HepG2 (cell line): ENCODE results near the gene PTPRC. TPM values are rescaled to one million over a fixed set of nuclear protein-coding genes. Genes with fewer than 3 reads are reported as not detected.
A peak's percentile ranks its signal among the peaks of the same experiment; 100 is the strongest.

Source experiments
- ATAC-seq: fragments of 200-7000 bp; cut with Tn5 transposase; 3 replicates; pipeline ENCODE4 v1.9.1; 2020; ENCODE audit warnings: mild to moderate bottlenecking, moderate library complexity
- BruUV-seq: library from RNA; stranded (reverse); fragments of 400-500 nt; replicated peaks from 2 replicates; lab custom pipeline; 2021; lab: Mats Ljungman, UMichigan
- CTCF ChIA-PET: fragments of 300-600 bp; formaldehyde crosslinking; extraction: SDS; loops from one replicate; lab custom pipeline; 2021; ENCODE audit warnings: low total read pairs, inconsistent platforms, low intra/inter-chr PET ratio; lab: Yijun Ruan, JAX
- POLR2A ChIA-PET: fragments of 350-600 bp; sonication (Branson Sonifier 250); formaldehyde crosslinking; loops from one replicate; lab custom pipeline; 2020; ENCODE audit warnings: antibody characterized with exemption, inconsistent platforms; lab: Yijun Ruan, JAX
- DNase-seq: peaks from one replicate; pipeline ENCODE4 v3.0.0-alpha.2; 2015; ENCODE audit warnings: low spot score
- FAIRE-seq: peaks from 3 replicates; lab custom pipeline; 2011; peaks lifted over from hg19 to GRCh38; lab: Jason Lieb, UNC
- H2AFZ ChIP-seq: one replicate; pipeline ENCODE4 v1.6.1; 2011; ENCODE audit warnings: low read length, inconsistent platforms
- H3K27ac ChIP-seq: fragments of 300-600 bp; 3 replicates; pipeline ENCODE4 v1.8.0; 2011; ENCODE audit warnings: mixed run types, mild to moderate bottlenecking, mixed read lengths, low read length, inconsistent platforms; ENCODE audit not compliant: insufficient read depth; ENCODE audit errors: extremely low read length
- H3K27me3 ChIP-seq, 2 experiments: fragments of 200-600 bp in 1 of 2; 2 replicates in 1 of 2; 3 replicates in 1 of 2; pipeline versions ENCODE4 v1.6.0 to v1.8.0; 2011; ENCODE audit warnings: low read length in 2 of 2, mild to moderate bottlenecking in 2 of 2, moderate library complexity in 2 of 2, inconsistent platforms in 1 of 2; ENCODE audit not compliant: insufficient read depth in 2 of 2, control insufficient read depth in 1 of 2
- H3K36me3 ChIP-seq, 2 experiments: fragments of 200-600 bp in 1 of 2; replicated peaks in 1 of 2; 2 replicates in 1 of 2; 3 replicates in 1 of 2; pipeline versions ENCODE4 v1.5.1 to v1.8.0; 2011; ENCODE audit warnings: low read length in 2 of 2, inconsistent platforms in 1 of 2; ENCODE audit not compliant: insufficient read depth in 2 of 2, control insufficient read depth in 1 of 2
- H3K4me1 ChIP-seq: 2 replicates; pipeline ENCODE4 v1.5.1; 2012; ENCODE audit warnings: low read length, inconsistent platforms; ENCODE audit not compliant: insufficient read depth
- H3K4me2 ChIP-seq: 2 replicates; pipeline ENCODE4 v1.6.0; 2011; ENCODE audit warnings: low read depth, low read length, inconsistent platforms
- H3K4me3 ChIP-seq, 3 experiments: fragments of 200-600 bp in 1 of 3; sonication (generic), shearing (Covaris generic) in 1 of 3; replicated peaks in 1 of 3; 2 replicates each; pipeline ENCODE4 v1.5.1; 2011 to 2016; ENCODE audit warnings: low read length in 3 of 3, inconsistent platforms in 2 of 3, low read depth in 2 of 3, mild to moderate bottlenecking in 2 of 3, control low read depth in 1 of 3, mixed read lengths in 1 of 3; ENCODE audit not compliant: insufficient read depth in 1 of 3
- H3K79me2 ChIP-seq: one replicate; pipeline ENCODE4 v1.6.1; 2011; ENCODE audit warnings: low read length, inconsistent platforms; ENCODE audit not compliant: insufficient read depth
- H3K9ac ChIP-seq: 2 replicates; pipeline ENCODE4 v1.6.0; 2011; ENCODE audit warnings: mild to moderate bottlenecking, low read depth, low read length, inconsistent platforms; ENCODE audit not compliant: insufficient read depth
- H3K9me3 ChIP-seq: 2 replicates; pipeline ENCODE4 v1.5.1; 2012; ENCODE audit warnings: mild to moderate bottlenecking, low read length
- H4K20me1 ChIP-seq: 2 replicates; pipeline ENCODE4 v1.6.0; 2011; ENCODE audit warnings: inconsistent platforms, mild to moderate bottlenecking, low read length, moderate library complexity; ENCODE audit not compliant: insufficient read depth
- BRD4 ChIP-seq: sonication (generic); formaldehyde crosslinking; IDR thresholded peaks from 2 replicates; pipeline ENCODE4 v1.4.0; 2020; ENCODE audit warnings: missing genetic modification reagents
- HNRNPL ChIP-seq: fragments of 200-400 bp; formaldehyde crosslinking; IDR thresholded peaks from 2 replicates; pipeline ENCODE4 v1.6.1; 2017; ENCODE audit warnings: mild to moderate bottlenecking, low read depth, low read length
- HNRNPUL1 ChIP-seq: fragments of 200-400 bp; formaldehyde crosslinking; IDR thresholded peaks from 2 replicates; pipeline ENCODE4 v1.6.1; 2017; ENCODE audit warnings: low read depth, mild to moderate bottlenecking, low read length, moderate library complexity
- NR3C1 ChIP-seq: sonication (generic); formaldehyde crosslinking; IDR thresholded peaks from 2 replicates; pipeline ENCODE4 v1.4.0; 2020; ENCODE audit warnings: missing genetic modification reagents
- POGZ ChIP-seq: sonication (generic); formaldehyde crosslinking; IDR thresholded peaks from 2 replicates; pipeline ENCODE4 v1.4.0; 2020; ENCODE audit warnings: mild to moderate bottlenecking, missing genetic modification reagents
- SIN3B ChIP-seq: fragments of 150-350 bp; IDR thresholded peaks from 2 replicates; pipeline ENCODE4 v1.6.1; 2014; ENCODE audit warnings: low read length
- SMARCC2 ChIP-seq: fragments of 450-650 bp; IDR thresholded peaks from 2 replicates; pipeline ENCODE4 v1.6.1; 2017; ENCODE audit warnings: antibody characterized with exemption, mild to moderate bottlenecking
- SOX5 ChIP-seq: IDR thresholded peaks from 2 replicates; pipeline ENCODE4 v1.6.1; 2016; ENCODE audit warnings: borderline replicate concordance
- SRY ChIP-seq: sonication (generic); formaldehyde crosslinking; IDR thresholded peaks from 2 replicates; pipeline ENCODE4 v1.8.0; 2022; ENCODE audit warnings: mild to moderate bottlenecking, missing genetic modification reagents
- ZNF124 ChIP-seq: sonication (generic); formaldehyde crosslinking; IDR thresholded peaks from 2 replicates; pipeline ENCODE4 v1.4.0; 2020; ENCODE audit warnings: missing genetic modification reagents
- ZNF317 ChIP-seq: sonication (generic); formaldehyde crosslinking; IDR thresholded peaks from 2 replicates; pipeline ENCODE4 v1.5.0; 2020; ENCODE audit warnings: mild to moderate bottlenecking, missing genetic modification reagents
- ZNF7 ChIP-seq: IDR thresholded peaks from 2 replicates; pipeline ENCODE4 v1.6.1; 2016; ENCODE audit warnings: missing biosample characterization, missing genetic modification reagents
- WGBS: methylation state at CpG from one replicate; pipeline ENCODE4 v1.1.6; 2017; ENCODE audit warnings: low lambda C conversion rate; 5-methylcytosine and 5-hydroxymethylcytosine counted together
- in situ Hi-C: cut with HindIII; loops from 2 replicates; pipeline ENCODE4 v1.10.0; 2017; ENCODE audit warnings: low pct_unique_long_range_greater_than_20kb; ENCODE audit not compliant: extremely low pct_ligation_motif_present
- intact Hi-C: fragments of 100-400 bp; cut with micrococcal nuclease; formaldehyde crosslinking; loops from one replicate; pipeline ENCODE4 v1.10.0; 2022; ENCODE audit not compliant: unreplicated experiment
- polyA plus RNA-seq, 8 experiments: library from polyadenylated mRNA; depleted of rRNA in 3 of 8; stranded (reverse) in 7 of 8; unstranded in 1 of 8; fragments of >200 nt; fragmentation: Illumina TruSeq in 4 of 8; extraction: Trizol in 4 of 8; gene quantifications; 2 replicates each; pipeline versions ENCODE4 v1.2.1 to v1.2.3, GENCODE V29; 2011 to 2016; ENCODE audit warnings: low read depth in 4 of 8, missing spikeins in 1 of 8, mixed read lengths in 1 of 8; ENCODE audit not compliant: insufficient read depth in 1 of 8
- total RNA-seq, 5 experiments: library from RNA; depleted of rRNA; stranded (reverse); fragments of >200 nt; fragmentation: Illumina TruSeq; extraction: Trizol; gene quantifications; 2 replicates each; pipeline ENCODE4 v1.2.3, GENCODE V29; 2016; ENCODE audit warnings: low read depth in 1 of 5
- TF ChIP-seq, protein P1 (sequence below): sonication (generic); formaldehyde crosslinking; conservative IDR thresholded peaks from 2 replicates; pipeline ENCODE4 v1.8.0; 2022; ENCODE audit warnings: missing genetic modification reagents

PTPRC gene
- total and polyA plus RNA-seq, 2 of the 13 experiments (the other 11 are each of a cell fraction or from before 2014, with no cell fraction given): not detected

DNA sequence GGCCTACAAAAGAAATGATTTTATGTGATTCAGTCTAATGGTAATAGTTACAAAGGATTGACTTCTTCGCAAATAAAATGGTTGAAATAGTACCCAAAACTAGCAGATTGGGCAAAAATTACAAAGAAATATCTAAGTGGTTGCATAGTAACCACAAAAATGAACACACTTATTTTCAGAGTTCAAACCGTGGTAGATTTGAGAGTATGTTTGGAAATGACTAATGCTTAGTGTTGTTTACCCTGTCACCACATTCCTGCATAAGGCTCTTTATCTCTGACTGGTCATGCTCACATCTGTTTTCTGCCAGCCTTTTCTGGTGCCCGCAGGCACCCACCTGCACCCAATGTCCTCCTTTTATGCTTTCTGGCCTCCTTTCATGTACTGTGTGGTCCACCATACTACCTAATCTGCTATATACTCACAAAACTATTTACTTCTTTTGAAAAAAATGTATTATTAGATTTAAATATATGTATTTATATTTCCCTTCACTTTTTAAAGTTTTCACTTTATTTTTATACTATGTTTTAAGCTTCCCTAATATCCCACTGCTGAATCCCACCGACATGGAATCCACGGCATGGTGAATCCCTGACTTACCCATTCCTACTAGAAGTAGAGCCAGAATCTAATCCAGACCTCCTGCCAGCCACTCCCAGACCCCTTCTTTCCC lies 30.3 kb downstream of the PTPRC start:
- Histone ChIP-seq H3K79me2 (no peaks in the 10 kb centered on the region), H2AFZ (no peak overlapping the region), H3K4me2 (no peak overlapping the region), H3K27me3 (no peaks in the 10 kb centered on the region), H3K9ac (no peak overlapping the region), H3K9me3 (no peaks in the 10 kb centered on the region), H3K36me3 (no peaks in the 10 kb centered on the region), H3K4me3 (no peak overlapping the region), H3K27ac (no peak overlapping the region), H4K20me1 (no peaks in the 10 kb centered on the region), H3K4me1 (no peaks in the 10 kb centered on the region)
- BruUV-seq: no TSS peak
- ATAC-seq (peak; percentile 38; the same call in 1 of the 3 replicates), FAIRE-seq (no peak), DNase-seq (peak; percentile 16)
- WGBS: 2% methylated on average over 5 of the region's 5 CpGs
- in situ Hi-C loops (no loop called here), intact Hi-C loops (no loop called here)
- POLR2A ChIA-PET: no interaction called here
- TF ChIP-seq ZNF7 (CRISPR knock-in tag): peak; percentile 57; the same call in 1 of the 2 replicates
- TF ChIP-seq POGZ (CRISPR knock-in tag): no peak
- TF ChIP-seq HNRNPL: 0 out of 2 replicates have a peak, but pooled peaks have one; percentile 21
- CTCF ChIA-PET: no interaction called here

DNA sequence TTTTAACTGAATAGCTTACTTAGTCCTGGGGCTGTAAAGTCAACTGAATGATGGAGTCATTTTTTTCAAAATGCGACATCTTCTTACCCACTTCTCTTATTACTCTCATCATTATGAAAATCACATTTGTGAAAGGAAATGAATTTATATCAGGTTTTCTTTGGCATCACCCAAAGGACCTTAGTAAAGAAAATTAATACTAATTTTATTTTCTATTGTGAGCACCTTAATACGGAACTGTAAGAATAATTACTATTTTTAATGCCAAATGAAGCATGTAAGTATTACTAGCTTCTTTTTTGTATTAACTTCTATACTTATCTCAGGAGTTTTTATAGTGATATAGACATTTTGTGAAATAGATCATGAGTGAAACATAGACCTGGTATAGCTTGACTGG lies 30.9 kb downstream of the PTPRC start:
- no TSS peak for BruUV-seq
- Histone ChIP-seq H3K4me2 (no peak overlapping the region), H3K4me1 (no peaks in the 10 kb centered on the region), H2AFZ (no peak overlapping the region), H4K20me1 (no peaks in the 10 kb centered on the region), H3K27me3 (no peaks in the 10 kb centered on the region), H3K9ac (no peak overlapping the region), H3K9me3 (no peaks in the 10 kb centered on the region), H3K27ac (no peak overlapping the region), H3K36me3 (no peaks in the 10 kb centered on the region), H3K79me2 (no peaks in the 10 kb centered on the region), H3K4me3 (no peak overlapping the region)
- POLR2A ChIA-PET: no interaction called here
- TF ChIP-seq SMARCC2 (no peak), SIN3B (no peak), ZNF124 (CRISPR knock-in tag) (no peak), ZNF317 (CRISPR knock-in tag) (no peak), BRD4 (CRISPR knock-in tag) (no peak), NR3C1 (CRISPR knock-in tag) (no peak), SOX5 (no peak), SRY (CRISPR knock-in tag) (no peak), HNRNPUL1 (no peak)
- TF ChIP-seq, protein P1, sequence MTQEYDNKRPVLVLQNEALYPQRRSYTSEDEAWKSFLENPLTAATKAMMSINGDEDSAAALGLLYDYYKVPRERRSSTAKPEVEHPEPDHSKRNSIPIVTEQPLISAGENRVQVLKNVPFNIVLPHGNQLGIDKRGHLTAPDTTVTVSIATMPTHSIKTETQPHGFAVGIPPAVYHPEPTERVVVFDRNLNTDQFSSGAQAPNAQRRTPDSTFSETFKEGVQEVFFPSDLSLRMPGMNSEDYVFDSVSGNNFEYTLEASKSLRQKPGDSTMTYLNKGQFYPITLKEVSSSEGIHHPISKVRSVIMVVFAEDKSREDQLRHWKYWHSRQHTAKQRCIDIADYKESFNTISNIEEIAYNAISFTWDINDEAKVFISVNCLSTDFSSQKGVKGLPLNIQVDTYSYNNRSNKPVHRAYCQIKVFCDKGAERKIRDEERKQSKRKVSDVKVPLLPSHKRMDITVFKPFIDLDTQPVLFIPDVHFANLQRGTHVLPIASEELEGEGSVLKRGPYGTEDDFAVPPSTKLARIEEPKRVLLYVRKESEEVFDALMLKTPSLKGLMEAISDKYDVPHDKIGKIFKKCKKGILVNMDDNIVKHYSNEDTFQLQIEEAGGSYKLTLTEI: no peak
- ATAC-seq: no peak
- in situ Hi-C loops: no loop called here
- CTCF ChIA-PET: no interaction called here
- intact Hi-C loops: no loop called here
- 52% methylated on average over 2 of the region's 2 CpGs for WGBS
- FAIRE-seq: no peak
- DNase-seq: no peak
